Measurements from ENCODE around the gene CNMD. TPM values are rescaled to one million over a fixed set of nuclear protein-coding genes. Genes with fewer than 3 reads are reported as not detected.
"Not testable (repeated sequence)": the region's sequence is repeated elsewhere in the genome, so short reads cannot be mapped to it uniquely, and the experiment has no call there.

The CNMD gene
- total RNA-seq, 1 donor from 2014 or later: 0.78 TPM

- H3K36me3 Mint-ChIP-seq: no peaks in the 10 kb centered on the region
- no peak overlapping the region for H3K27ac Mint-ChIP-seq
- H3K9me3 Mint-ChIP-seq: no peaks in the 10 kb centered on the region
- peaks cover 25% of the 10 kb centered on the region for H3K4me1 Mint-ChIP-seq
- H3K4me3 Mint-ChIP-seq: no peak overlapping the region
- TF ChIP-seq CTCF (IDR thresholded peaks at IDR 0.05; ENCODE audit: unreplicated experiment): no peak
- no peak for DNase-seq (ENCODE audit: low spot score in 2 of 2, unreplicated experiment in 2 of 2)
- no peaks in the 10 kb centered on the region for H3K27me3 Mint-ChIP-seq (ENCODE audit: low read depth)
Observed at GRCh38 chr13:52703482-52703881, 36.1 kb downstream of the CNMD start.

GRCh38 chr13:52701728-52702465 lies 37.7 kb downstream of the CNMD start:
- no peaks in the 10 kb centered on the region for H3K9me3 Mint-ChIP-seq
- H3K27ac Mint-ChIP-seq: no peak overlapping the region
- H3K36me3 Mint-ChIP-seq: no peaks in the 10 kb centered on the region
- TF ChIP-seq CTCF (IDR thresholded peaks at IDR 0.05; ENCODE audit: unreplicated experiment): no peak
- peaks cover 25% of the 10 kb centered on the region for H3K4me1 Mint-ChIP-seq
- H3K4me3 Mint-ChIP-seq: no peak overlapping the region
- no peaks in the 10 kb centered on the region for H3K27me3 Mint-ChIP-seq (ENCODE audit: low read depth)
- DNase-seq (ENCODE audit: low spot score in 2 of 2, unreplicated experiment in 2 of 2): no peak

GRCh38 chr13:52696566-52696965 lies 43.1 kb downstream of the CNMD start:
- no peaks in the 10 kb centered on the region for H3K4me1 Mint-ChIP-seq
- H3K27ac Mint-ChIP-seq: no peak overlapping the region
- no peak for TF ChIP-seq CTCF (IDR thresholded peaks at IDR 0.05; ENCODE audit: unreplicated experiment)
- DNase-seq (ENCODE audit: low spot score in 2 of 2, unreplicated experiment in 2 of 2): no peak
- H3K36me3 Mint-ChIP-seq: peaks cover 1% of the 10 kb centered on the region
- H3K9me3 Mint-ChIP-seq: no peaks in the 10 kb centered on the region
- H3K27me3 Mint-ChIP-seq (ENCODE audit: low read depth): no peaks in the 10 kb centered on the region
- no peak overlapping the region for H3K4me3 Mint-ChIP-seq

GRCh38 chr13:52695856-52696255 lies 43.8 kb downstream of the CNMD start:
- Mint-ChIP-seq H3K4me3 (no peak overlapping the region), H3K36me3 (peaks cover 5% of the 10 kb centered on the region), H3K9me3 (no peaks in the 10 kb centered on the region), H3K27ac (no peak overlapping the region), H3K4me1 (no peaks in the 10 kb centered on the region), H3K27me3 (ENCODE audit: low read depth) (no peaks in the 10 kb centered on the region)
- DNase-seq (ENCODE audit: low spot score in 2 of 2, unreplicated experiment in 2 of 2): no peak
- TF ChIP-seq CTCF (IDR thresholded peaks at IDR 0.05; ENCODE audit: unreplicated experiment): no peak

GRCh38 chr13:52686376-52686775 lies 53.2 kb downstream of the CNMD start:
- Mint-ChIP-seq H3K4me1 (no peaks in the 10 kb centered on the region), H3K36me3 (peaks cover 40% of the 10 kb centered on the region), H3K27me3 (ENCODE audit: low read depth) (no peaks in the 10 kb centered on the region), H3K27ac (no peak overlapping the region), H3K4me3 (no peak overlapping the region), H3K9me3 (no peaks in the 10 kb centered on the region)
- DNase-seq (ENCODE audit: low spot score in 2 of 2, unreplicated experiment in 2 of 2): no peak
- TF ChIP-seq CTCF (IDR thresholded peaks at IDR 0.05; ENCODE audit: unreplicated experiment): no peak

- H3K4me1 Mint-ChIP-seq; H3K4me3 Mint-ChIP-seq; H3K27ac Mint-ChIP-seq; DNase-seq (ENCODE audit: low spot score in 2 of 2, unreplicated experiment in 2 of 2); H3K9me3 Mint-ChIP-seq; H3K27me3 Mint-ChIP-seq (ENCODE audit: low read depth): not testable (repeated sequence)
- peaks cover 40% of the 10 kb centered on the region for H3K36me3 Mint-ChIP-seq
Observed at GRCh38 chr13:52685806-52686205, 53.8 kb downstream of the CNMD start.

Measured in mesothelial cell of epicardium (in vitro differentiated cells).